RWPE1 (cell line): Measurements from ENCODE around the gene RALGAPA2.

Experiments
- CTCF ChIA-PET: fragments of 350-600 bp; sonication (Branson Sonifier 250); formaldehyde crosslinking; extraction: SDS; loops from one replicate; lab custom pipeline; 2021; lab: Yijun Ruan, JAX
- POLR2A ChIA-PET: fragments of 400-600 bp; formaldehyde crosslinking; extraction: SDS; loops from one replicate; lab custom pipeline; 2020; ENCODE audit warnings: antibody characterized with exemption; ENCODE audit not compliant: low non-redundant PET; lab: Yijun Ruan, JAX
- DNase-seq: peaks from one replicate; pipeline ENCODE4 v3.0.0; 2012; ENCODE audit warnings: low spot score
- H3K27ac ChIP-seq: fragments of 450-650 bp; 2 replicates; pipeline ENCODE4 v1.5.1; 2017
- CTCF ChIP-seq: fragments of 450-650 bp; conservative IDR thresholded peaks from 2 replicates; pipeline ENCODE4 v1.5.1; 2017; ENCODE audit warnings: low read depth, mild to moderate bottlenecking

The RALGAPA2 gene

DNA sequence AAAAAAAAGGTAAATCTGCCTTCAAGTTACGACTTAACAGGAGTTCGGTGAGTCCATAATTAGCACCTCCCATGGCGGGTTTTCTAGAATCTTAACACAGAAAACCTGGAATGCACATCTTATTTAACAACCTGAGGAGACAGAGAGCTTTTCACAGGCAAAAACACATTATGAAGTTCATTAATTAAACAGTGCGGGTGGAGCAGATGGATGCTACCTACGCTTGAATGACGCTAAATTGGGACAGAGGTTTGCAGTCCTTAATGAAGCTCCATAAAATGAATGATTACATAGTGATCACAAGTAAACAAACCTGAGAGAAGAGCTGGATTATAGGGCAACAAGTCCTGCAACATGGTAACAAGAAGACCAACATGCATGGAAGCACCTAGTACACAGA lies 263.6 kb downstream of the RALGAPA2 start:
- no peak for DNase-seq
- CTCF ChIA-PET: interaction anchor here (1.1 kb wide), 1 partner anchor 40 kb away, joined by 3 read pairs; no protein-coding TSS in a partner anchor

GRCh38 chr20:20447196-20447595 lies 265.2 kb downstream of the RALGAPA2 start:
- no peak for DNase-seq
- POLR2A ChIA-PET: no interaction called here
- no peak for TF ChIP-seq CTCF
- H3K27ac ChIP-seq: no peak overlapping the region
- CTCF ChIA-PET: no interaction called here

More for the DNA sequence above, 263.6 kb downstream of the RALGAPA2 start:
- H3K27ac ChIP-seq: no peak overlapping the region
- TF ChIP-seq CTCF: no peak
- POLR2A ChIA-PET: no interaction called here

DNA sequence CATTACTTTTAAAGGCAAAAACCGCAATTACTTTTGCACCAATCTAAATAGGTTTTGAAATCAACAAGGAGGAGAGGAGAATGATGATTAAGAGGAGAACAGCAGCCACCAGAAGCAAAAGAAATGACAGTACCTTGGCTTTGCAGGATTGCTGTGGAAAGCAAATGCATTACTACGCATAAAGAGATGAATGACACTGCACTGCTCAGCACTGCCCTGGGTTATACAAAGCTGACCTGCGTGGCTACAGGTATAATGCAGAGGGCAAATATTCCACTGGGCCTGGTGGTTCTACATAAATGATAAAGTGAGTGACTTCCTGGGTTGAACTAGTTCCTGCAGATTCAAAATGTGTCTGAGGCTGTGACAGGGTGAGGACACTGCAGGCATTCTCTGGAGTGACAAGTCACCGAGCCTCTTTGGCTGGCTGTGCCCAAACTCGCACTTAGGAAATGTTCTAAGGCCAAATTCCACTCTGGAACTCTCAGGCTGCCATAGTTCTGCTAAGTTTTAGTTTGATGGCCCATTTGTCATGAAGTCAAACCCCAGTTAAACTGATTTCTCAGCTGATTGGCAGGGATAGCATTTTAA lies 265.9 kb downstream of the RALGAPA2 start:
- no peak for DNase-seq
- ChIA-PET CTCF (no interaction called here), POLR2A (no interaction called here)
- TF ChIP-seq CTCF: no peak
- no peak overlapping the region for H3K27ac ChIP-seq

- CTCF ChIA-PET: no interaction called here
- H3K27ac ChIP-seq: no peak overlapping the region
- no peak for TF ChIP-seq CTCF
- DNase-seq: no peak
- POLR2A ChIA-PET: no interaction called here
Observed at GRCh38 chr20:20446001-20446400, 266.4 kb downstream of the RALGAPA2 start.

GRCh38 chr20:20443504-20443903 lies 268.9 kb downstream of the RALGAPA2 start:
- TF ChIP-seq CTCF: no peak
- no peak overlapping the region for H3K27ac ChIP-seq
- no peak for DNase-seq
- CTCF ChIA-PET: no interaction called here
- POLR2A ChIA-PET: no interaction called here

DNA sequence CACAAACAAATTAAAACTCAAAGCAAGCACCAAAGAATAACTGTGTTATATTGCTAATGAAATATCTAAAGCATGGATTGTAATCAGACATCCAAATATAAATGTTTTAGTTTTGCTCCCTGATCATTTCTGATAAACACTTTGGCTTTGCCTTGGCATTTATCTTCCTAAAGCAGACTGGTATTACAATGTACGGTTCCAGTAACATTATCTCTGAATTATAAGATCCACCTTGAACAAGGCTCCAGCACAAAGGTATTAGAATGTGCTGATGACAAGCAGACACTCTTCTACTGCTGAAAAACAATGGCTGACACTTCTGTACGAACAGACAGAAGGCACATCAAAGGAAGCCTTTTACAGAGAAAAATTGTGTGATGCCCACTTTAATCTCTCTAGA lies 270.0 kb downstream of the RALGAPA2 start:
- CTCF ChIA-PET: no interaction called here
- no peak for DNase-seq
- H3K27ac ChIP-seq: no peak overlapping the region
- TF ChIP-seq CTCF: no peak
- POLR2A ChIA-PET: no interaction called here
